Tibial nerve (tissue), 4 donors: ENCODE data around the gene NUCKS1. TPM values are rescaled to one million over a fixed set of nuclear protein-coding genes. Genes with fewer than 3 reads are reported as not detected.

Experiments
- DNase-seq, 2 donors: peaks; one replicate each; pipeline ENCODE4 v3.0.0-alpha.2; 2019; ENCODE audit warnings: low spot score in 2 of 2
- H3K27ac ChIP-seq, 4 donors: fragments of 200-600 bp; sonication (generic) in 3 of 4; one replicate each; pipeline ENCODE4 v1.5.1; 2017 to 2019; ENCODE audit warnings: mild to moderate bottlenecking in 1 of 4
- H3K27me3 ChIP-seq, 2 donors: fragments of 200-600 bp; sonication (generic) in 1 of 2; one replicate each; pipeline versions ENCODE4 v1.5.1 to v1.6.0; 2017 to 2019
- H3K36me3 ChIP-seq, 3 donors: fragments of 200-600 bp; sonication (generic); one replicate each; pipeline ENCODE4 v1.5.1; 2018 to 2019
- H3K4me1 ChIP-seq, 4 donors: fragments of 200-600 bp; sonication (generic) in 3 of 4; one replicate each; pipeline ENCODE4 v1.5.1; 2017 to 2019
- H3K4me3 ChIP-seq, 4 donors: fragments of 200-600 bp; sonication (generic) in 3 of 4; one replicate each; pipeline ENCODE4 v1.5.1; 2017 to 2019; ENCODE audit warnings: mild to moderate bottlenecking in 1 of 4, moderate library complexity in 1 of 4
- H3K9me3 ChIP-seq, 4 donors: fragments of 200-600 bp; sonication (generic) in 3 of 4; one replicate each; pipeline ENCODE4 v1.5.1; 2017 to 2019
- EP300 ChIP-seq, 2 donors: sonication (generic); formaldehyde crosslinking; IDR thresholded peaks; one replicate each; pipeline ENCODE4 v1.6.1; 2017; ENCODE audit warnings: antibody characterized with exemption in 2 of 2, mild to moderate bottlenecking in 1 of 2
- POLR2A ChIP-seq, 2 donors: fragments of 450-650 bp; IDR thresholded peaks; one replicate each; pipeline ENCODE4 v1.6.1; 2017; ENCODE audit warnings: antibody characterized with exemption in 2 of 2, mild to moderate bottlenecking in 2 of 2, moderate library complexity in 2 of 2
- WGBS, 2 donors: methylation state at CpG; one replicate each; pipeline ENCODE4 v1.1.5; 2018; 5-methylcytosine and 5-hydroxymethylcytosine counted together
- small RNA-seq: library from RNA; depleted of rRNA; stranded (forward); fragments of <200 nt; gene quantifications from one replicate; pipeline ENCODE3, GENCODE V24; 2016
- total RNA-seq, 4 donors: library from RNA; depleted of rRNA; stranded (reverse); fragments of >200 nt; gene quantifications; one replicate each; pipeline ENCODE4 v1.1.0, GENCODE V29; 2016
- TF ChIP-seq, protein P1 (sequence below), 5 experiments: fragments of 200-600 bp in 3 of 5; fragments of 450-650 bp in 2 of 5; sonication (generic) in 3 of 5; IDR thresholded peaks; one replicate each; pipeline ENCODE4 v1.5.1; 2016 to 2019; ENCODE audit warnings: antibody characterized with exemption in 5 of 5, mild to moderate bottlenecking in 3 of 5, moderate library complexity in 2 of 5

NUCKS1 gene
- total RNA-seq, 4 donors from 2014 or later: 80.1 to 181 (median 115) TPM

DNA sequence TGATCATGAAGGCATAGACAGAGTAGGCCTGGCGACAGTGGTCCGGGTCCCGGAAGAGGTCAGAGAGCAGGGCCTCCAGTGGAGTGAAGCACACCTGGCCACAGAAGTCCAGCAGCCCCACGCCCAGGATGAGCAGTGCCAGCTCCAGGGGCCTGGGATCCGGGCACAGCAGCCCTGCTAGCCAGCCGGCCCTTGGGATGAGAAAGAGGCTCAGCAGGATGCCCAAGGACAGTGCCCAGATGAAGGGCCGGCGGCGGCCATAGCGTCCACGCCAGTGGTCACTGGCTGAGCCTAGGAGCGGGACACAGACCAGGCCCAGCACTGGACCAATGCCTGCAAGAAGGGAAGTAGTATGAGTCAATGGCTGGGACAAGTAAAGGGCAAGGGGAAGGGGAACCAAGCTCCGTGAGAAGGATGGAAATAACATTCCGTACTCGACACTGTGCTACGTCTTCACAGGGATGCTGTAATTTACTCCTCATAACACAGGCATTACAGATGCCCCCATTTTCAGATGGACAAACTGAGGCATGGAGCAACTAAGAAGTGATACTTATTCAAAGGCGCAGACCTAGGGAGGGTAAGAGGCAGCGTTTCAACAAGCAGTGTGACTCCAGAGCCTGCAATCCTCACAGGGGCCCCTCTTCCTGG lies 86.6 kb downstream of the NUCKS1 start:
- 84 to 86% methylated on average over 16 of the region's 18 CpGs for WGBS, 2 donors

More for the DNA sequence above, 86.6 kb downstream of the NUCKS1 start:
- Histone ChIP-seq H3K4me1 (peaks cover 0 to 20% (median 5%) of the 10 kb centered on the region in 4 donors), H3K4me3 (no peak overlapping the region), H3K9me3 (no peaks in the 10 kb centered on the region), H3K27me3 (no peaks in the 10 kb centered on the region), H3K27ac (no peak overlapping the region), H3K36me3 (no peaks in the 10 kb centered on the region)
- TF ChIP-seq EP300 (IDR thresholded peaks at IDR 0.05) (no peak), POLR2A (IDR thresholded peaks at IDR 0.05) (no peak)
- TF ChIP-seq, protein P1, sequence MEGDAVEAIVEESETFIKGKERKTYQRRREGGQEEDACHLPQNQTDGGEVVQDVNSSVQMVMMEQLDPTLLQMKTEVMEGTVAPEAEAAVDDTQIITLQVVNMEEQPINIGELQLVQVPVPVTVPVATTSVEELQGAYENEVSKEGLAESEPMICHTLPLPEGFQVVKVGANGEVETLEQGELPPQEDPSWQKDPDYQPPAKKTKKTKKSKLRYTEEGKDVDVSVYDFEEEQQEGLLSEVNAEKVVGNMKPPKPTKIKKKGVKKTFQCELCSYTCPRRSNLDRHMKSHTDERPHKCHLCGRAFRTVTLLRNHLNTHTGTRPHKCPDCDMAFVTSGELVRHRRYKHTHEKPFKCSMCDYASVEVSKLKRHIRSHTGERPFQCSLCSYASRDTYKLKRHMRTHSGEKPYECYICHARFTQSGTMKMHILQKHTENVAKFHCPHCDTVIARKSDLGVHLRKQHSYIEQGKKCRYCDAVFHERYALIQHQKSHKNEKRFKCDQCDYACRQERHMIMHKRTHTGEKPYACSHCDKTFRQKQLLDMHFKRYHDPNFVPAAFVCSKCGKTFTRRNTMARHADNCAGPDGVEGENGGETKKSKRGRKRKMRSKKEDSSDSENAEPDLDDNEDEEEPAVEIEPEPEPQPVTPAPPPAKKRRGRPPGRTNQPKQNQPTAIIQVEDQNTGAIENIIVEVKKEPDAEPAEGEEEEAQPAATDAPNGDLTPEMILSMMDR (IDR thresholded peaks at IDR 0.05): no peak
- DNase-seq: no peak

Small RNA genes lying within 50 kb of the gene (small RNA-seq; reads per million reads assigned to genes)
- not detected for gene RF00017
- not detected for gene RF00139

Other genes with a start within 250 kb of the NUCKS1 start
- gene CDK18, start 245.5 kb downstream of the NUCKS1 start, total RNA-seq: 10 to 100 TPM in 1 of 4 donors, 1 to 10 TPM in 3; 5.1 to 14.1 (median 7.5) TPM
- 10 to 100 TPM; 22.4 to 29.7 (median 26.2) TPM for gene ELK4, start 118.2 kb downstream of the NUCKS1 start, total RNA-seq
- gene SLC45A3, start 69.7 kb downstream of the NUCKS1 start, total RNA-seq: 1 to 10 TPM in 2 of 4 donors, under 1 TPM in 2; 0.44 to 2.9 (median 1.3) TPM
- 10 to 100 TPM; 11.1 to 78.4 (median 14.9) TPM for gene RAB29, start 25.3 kb upstream of the NUCKS1 start, total RNA-seq
- 10 to 100 TPM; 15.7 to 20.9 (median 18.6) TPM for gene SLC41A1, start 63.0 kb upstream of the NUCKS1 start, total RNA-seq
- 1 to 10 TPM in 1 of 4 donors, under 1 TPM in 2, not detected in 1; 0.87 to 6.7 (median 0.98) TPM for gene PM20D1, start 100.0 kb upstream of the NUCKS1 start, total RNA-seq
- not detected for gene SLC26A9, start 193.3 kb upstream of the NUCKS1 start, total RNA-seq